SU-DHL-6 (cell line): Measurements from ENCODE around the gene MNX1.

Experiments used
- EZH2phosphoT487 ChIP-seq: fragments of 200-600 bp; sonication (generic), shearing (Covaris generic); conservative IDR thresholded peaks from 2 replicates; pipeline ENCODE4 v1.6.1; 2018; ENCODE audit warnings: mild to moderate bottlenecking, antibody characterized with exemption, low read length, moderate library complexity, mixed read lengths
- TF ChIP-seq, protein P1 (sequence below): fragments of 200-600 bp; sonication (generic); IDR thresholded peaks from one replicate; pipeline ENCODE4 v1.5.1; 2017; ENCODE audit warnings: antibody characterized with exemption, mild to moderate bottlenecking, low read length, moderate library complexity; ENCODE audit not compliant: insufficient read depth, poor library complexity, severe bottlenecking

- TF ChIP-seq, protein P1, sequence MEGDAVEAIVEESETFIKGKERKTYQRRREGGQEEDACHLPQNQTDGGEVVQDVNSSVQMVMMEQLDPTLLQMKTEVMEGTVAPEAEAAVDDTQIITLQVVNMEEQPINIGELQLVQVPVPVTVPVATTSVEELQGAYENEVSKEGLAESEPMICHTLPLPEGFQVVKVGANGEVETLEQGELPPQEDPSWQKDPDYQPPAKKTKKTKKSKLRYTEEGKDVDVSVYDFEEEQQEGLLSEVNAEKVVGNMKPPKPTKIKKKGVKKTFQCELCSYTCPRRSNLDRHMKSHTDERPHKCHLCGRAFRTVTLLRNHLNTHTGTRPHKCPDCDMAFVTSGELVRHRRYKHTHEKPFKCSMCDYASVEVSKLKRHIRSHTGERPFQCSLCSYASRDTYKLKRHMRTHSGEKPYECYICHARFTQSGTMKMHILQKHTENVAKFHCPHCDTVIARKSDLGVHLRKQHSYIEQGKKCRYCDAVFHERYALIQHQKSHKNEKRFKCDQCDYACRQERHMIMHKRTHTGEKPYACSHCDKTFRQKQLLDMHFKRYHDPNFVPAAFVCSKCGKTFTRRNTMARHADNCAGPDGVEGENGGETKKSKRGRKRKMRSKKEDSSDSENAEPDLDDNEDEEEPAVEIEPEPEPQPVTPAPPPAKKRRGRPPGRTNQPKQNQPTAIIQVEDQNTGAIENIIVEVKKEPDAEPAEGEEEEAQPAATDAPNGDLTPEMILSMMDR: no peak
- TF ChIP-seq EZH2phosphoT487: no peak
Measured at GRCh38 chr7:157003756-157004520, 6.5 kb downstream of the MNX1 start.
